Stimulated activated naive CD8-positive, alpha-beta T cell treated with anti-CD3 and anti-CD28 coated beads, Interleukin-15, amount 100 ng/mL, for 72 hours (primary cell): Measurements from ENCODE around the gene SLC19A1.
"Not testable (repeated sequence)": the region's sequence is repeated elsewhere in the genome, so short reads cannot be mapped to it uniquely, and the experiment has no call there.

Experiments used
- ATAC-seq: fragments of 150-1000 bp; cut with Tn5 transposase; 2 replicates; pipeline ENCODE4 v1.10.0; 2021; ENCODE audit warnings: mild to moderate bottlenecking, moderate library complexity
- DNase-seq, 2 donors: peaks; one replicate each; pipeline ENCODE4 v3.0.0; 2021 to 2022
- H3K27ac Mint-ChIP-seq, 2 donors: one replicate each; pipeline ENCODE4 v1.8.0; 2022; ENCODE audit warnings: mild to moderate bottlenecking in 2 of 2, mixed read lengths in 2 of 2, moderate library complexity in 2 of 2
- H3K27me3 Mint-ChIP-seq: one replicate; pipeline ENCODE4 v1.8.0; 2022; ENCODE audit warnings: mixed read lengths
- H3K4me1 Mint-ChIP-seq: one replicate; pipeline ENCODE4 v1.8.0; 2022; ENCODE audit warnings: mild to moderate bottlenecking, mixed read lengths
- H3K4me3 Mint-ChIP-seq, 2 donors: one replicate each; pipeline ENCODE4 v1.8.0; 2022; ENCODE audit warnings: mild to moderate bottlenecking in 2 of 2, mixed read lengths in 2 of 2, moderate library complexity in 1 of 2
- H3K9me3 Mint-ChIP-seq, 2 donors: one replicate each; pipeline ENCODE4 v1.8.0; 2022; ENCODE audit warnings: mixed read lengths in 2 of 2

The SLC19A1 gene

DNA sequence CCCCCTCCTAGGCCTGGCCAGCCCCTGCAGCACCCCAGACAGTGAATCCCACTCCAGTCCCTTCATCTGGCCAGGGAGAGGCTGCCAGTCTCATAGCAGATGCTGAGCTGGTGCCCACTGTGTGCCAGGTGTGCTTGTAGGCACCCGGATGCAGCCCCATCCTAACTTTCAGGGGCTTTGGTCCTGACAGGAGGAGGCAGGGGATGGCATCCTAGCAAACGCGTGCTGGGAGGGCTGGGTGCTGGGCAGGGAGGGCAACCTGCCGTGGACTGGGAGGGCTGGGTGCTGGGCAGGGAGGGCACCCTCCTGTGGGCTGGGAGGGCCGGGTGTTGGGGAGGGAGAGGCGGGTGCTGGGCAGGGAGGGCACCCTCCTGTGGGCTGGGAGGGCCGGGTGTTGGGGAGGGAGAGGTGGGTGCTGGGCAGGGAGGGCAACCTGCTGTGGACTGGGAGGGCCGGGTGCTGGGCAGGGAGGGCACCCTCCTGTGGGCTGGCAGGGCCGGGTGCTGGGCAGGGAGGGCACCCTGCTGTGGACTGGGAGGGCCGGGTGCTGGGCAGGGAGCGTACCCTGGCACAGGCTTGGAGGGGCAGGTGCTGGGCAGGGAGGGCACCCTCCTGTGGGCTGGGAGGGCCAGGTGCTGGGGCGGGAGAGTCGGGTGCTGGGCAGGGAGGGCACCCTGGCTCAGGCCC, 35.3 kb downstream of the SLC19A1 start:
- DNase-seq = no peak
- H3K9me3 Mint-ChIP-seq = no peaks in the 10 kb centered on the region
- peak; percentile 24 for ATAC-seq
- no peak overlapping the region for H3K27ac Mint-ChIP-seq
- H3K4me3 Mint-ChIP-seq = no peak overlapping the region
- H3K4me1 Mint-ChIP-seq = peaks cover 8% of the 10 kb centered on the region
- H3K27me3 Mint-ChIP-seq = no peaks in the 10 kb centered on the region

DNA sequence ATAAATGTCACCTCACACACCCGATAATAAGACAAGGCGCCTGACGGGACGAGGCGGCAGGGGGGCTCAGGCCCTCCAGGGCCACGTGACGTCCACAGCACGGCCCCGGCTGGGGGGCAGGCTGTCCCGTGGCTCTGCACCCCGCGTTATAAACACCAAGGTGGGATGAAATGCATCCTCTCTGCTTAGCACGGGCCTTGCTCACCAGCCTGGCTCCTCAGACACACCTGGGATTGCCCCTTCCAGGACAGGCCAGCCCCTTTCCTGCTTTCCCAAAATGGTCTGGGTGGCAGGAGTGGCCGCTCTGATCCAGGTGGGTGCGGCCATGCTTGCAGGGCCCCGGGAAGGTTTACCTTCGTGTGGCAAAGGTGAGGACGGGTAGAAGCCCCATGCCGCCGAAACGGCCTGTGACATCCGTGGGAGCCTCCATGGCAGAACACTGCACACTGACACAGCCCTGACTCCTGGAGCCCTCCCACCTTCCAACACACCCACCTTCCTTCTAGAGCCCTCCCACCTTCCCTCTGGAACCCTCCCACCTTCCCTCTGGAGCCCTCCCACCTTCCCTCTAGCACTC, 35.9 kb downstream of the SLC19A1 start:
- Mint-ChIP-seq H3K27me3 (no peaks in the 10 kb centered on the region), H3K27ac (no peak overlapping the region), H3K4me1 (peaks cover 8% of the 10 kb centered on the region), H3K4me3 (no peak overlapping the region), H3K9me3 (no peaks in the 10 kb centered on the region)
- DNase-seq (no peak), ATAC-seq (peak; percentile 3)

DNA sequence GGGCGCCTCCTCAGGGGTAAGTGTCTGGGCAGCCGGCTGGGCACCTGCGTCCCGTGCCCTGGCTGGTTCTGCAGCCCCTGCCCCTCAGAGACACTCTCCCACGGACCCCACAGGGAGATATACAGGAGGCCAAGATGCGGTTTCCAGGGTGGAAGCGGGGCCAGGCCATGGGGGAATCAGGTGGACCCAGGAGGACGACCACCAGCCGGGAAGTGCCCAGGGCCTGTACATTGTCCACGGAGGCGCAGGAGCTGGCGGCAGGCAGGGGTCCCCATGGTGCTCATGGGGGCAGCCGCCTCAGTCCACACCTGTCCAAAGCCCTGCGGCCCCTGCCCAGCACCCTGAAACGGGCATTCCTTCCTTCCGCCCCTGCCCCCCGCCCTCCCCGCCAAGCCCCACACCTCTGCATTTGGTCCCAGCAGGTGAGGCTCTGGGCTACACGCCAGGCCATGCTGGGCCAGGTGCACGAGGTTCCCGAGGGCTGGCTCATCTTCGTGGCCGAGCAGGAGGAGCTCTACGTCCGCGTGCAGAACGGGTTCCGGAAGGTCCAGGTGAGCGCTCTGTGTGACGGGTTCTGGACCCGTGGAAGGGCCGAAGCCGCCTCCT, 36.7 kb downstream of the SLC19A1 start:
- Mint-ChIP-seq H3K4me3 (peak overlapping the region in 1 of 2 donors; percentile 18), H3K4me1 (peaks cover 8% of the 10 kb centered on the region), H3K27ac (no peak overlapping the region), H3K9me3 (no peaks in the 10 kb centered on the region), H3K27me3 (no peaks in the 10 kb centered on the region)
- ATAC-seq = no peak
- DNase-seq = no peak

DNA sequence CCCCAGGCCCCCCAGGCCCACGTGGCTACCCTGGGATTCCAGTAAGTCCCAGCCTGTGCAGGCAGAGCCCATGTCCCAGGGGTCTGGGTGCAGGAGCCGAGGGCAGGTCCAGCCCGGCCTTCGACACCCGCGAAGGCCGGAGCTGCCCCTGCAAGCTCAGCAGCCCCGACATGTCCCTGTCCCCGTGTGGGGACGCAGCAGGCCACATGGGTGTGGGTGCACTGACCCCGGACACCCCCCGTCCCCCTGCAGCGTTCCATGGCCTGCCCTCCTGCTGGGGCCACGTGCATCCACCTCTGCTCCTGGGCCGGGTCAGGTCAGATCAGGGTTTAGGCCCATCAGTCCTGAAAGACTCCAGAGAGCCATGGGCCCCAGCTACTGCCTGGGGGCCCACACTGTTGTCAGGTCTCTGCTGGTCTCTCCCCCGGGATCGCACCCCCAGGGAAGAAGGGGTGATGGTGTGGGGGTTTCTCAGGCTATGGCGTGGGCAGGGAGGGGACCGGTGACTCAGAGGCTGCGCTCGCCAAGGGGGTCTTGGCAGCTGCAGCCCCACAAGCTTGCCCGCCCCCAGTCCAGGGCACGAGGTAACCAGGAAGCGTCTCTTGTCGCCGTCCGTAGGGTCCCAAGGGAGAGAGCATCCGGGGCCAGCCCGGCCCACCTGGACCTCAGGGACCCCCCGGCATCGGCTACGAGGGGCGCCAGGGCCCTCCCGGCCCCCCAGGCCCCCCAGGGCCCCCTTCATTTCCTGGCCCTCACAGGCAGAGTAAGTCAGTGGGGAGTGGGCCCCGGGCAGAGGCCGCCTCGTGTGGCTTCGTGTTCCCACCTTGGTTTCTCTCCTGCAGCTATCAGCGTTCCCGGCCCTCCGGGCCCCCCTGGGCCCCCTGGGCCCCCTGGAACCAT, 37.5 kb downstream of the SLC19A1 start:
- Mint-ChIP-seq H3K9me3 (peaks cover 3 to 5% of the 10 kb centered on the region in 2 donors), H3K4me1 (peaks cover 8% of the 10 kb centered on the region), H3K27ac (peak overlapping the region in 1 of 2 donors; percentile 90), H3K27me3 (no peaks in the 10 kb centered on the region), H3K4me3 (peak overlapping the region in 1 of 2 donors; percentile 18)
- peak; percentile 25 for ATAC-seq
- no peak for DNase-seq

DNA sequence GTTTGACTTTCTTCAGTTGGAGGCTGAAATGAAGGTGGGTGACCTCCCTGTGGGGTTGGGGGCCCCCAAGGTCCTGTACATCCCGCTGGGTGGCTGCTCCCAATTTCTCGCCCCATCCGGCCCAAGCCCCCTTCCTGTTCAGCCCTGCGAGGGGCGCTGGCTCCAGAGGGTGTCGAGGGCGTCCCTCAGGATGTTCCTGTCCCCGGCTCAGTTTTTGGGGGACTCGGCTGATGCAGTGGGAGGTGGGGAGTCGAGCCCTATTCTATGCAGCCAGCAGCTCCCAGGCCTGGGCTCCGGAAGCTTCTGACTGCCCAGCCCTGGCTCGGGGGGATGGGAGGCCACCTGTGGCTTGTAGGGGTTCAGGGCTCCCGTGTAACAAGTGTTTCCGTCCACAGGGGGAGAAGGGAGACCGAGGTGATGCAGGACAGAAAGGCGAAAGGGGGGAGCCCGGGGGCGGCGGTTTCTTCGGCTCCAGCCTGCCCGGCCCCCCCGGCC, 38.2 kb downstream of the SLC19A1 start:
- peaks cover 7 to 10% of the 10 kb centered on the region in 2 donors for H3K9me3 Mint-ChIP-seq
- no peak for ATAC-seq
- H3K27ac Mint-ChIP-seq = no peak overlapping the region
- H3K4me3 Mint-ChIP-seq = no peak overlapping the region
- H3K4me1 Mint-ChIP-seq = peaks cover 12% of the 10 kb centered on the region
- H3K27me3 Mint-ChIP-seq = no peaks in the 10 kb centered on the region
- DNase-seq = no peak

DNA sequence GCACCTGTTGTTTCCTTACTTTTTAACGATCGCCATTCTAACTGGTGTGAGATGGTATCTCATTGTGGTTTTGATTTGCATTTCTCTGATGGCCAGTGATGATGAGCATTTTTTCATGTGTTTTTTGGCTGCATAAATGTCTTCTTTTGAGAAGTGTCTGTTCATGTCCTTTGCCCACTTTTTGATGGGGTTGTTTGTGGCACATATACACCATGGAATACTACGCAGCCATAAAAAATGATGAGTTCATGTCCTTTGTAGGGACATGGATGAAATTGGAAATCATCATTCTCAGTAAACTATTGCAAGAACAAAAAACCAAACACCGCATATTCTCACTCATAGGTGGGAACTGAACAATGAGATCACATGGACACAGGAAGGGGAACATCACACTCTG, 39.0 kb downstream of the SLC19A1 start:
- not testable (repeated sequence) for ATAC-seq, DNase-seq, H3K27ac Mint-ChIP-seq, H3K4me1 Mint-ChIP-seq, H3K4me3 Mint-ChIP-seq, H3K27me3 Mint-ChIP-seq, H3K9me3 Mint-ChIP-seq

DNA sequence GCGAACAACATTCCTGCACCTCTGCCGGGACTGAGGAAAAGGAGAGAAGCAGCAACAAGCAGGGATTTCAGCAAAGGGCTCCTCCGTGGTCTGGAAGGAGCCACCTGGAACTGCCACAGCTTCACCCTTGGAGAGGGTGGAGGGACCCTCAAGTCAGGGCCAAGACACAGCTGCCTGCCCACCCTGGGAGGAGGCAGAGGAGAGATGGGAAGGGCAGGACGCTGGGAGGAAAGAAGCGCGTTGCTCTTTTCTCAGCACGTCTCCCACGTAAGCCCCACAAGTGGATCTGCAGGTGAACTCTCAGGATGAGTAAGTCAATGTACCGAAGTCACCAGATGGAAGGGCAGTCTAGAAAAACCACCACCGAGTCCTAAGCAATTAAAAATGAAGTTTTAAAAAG, 39.6 kb downstream of the SLC19A1 start:
- Mint-ChIP-seq H3K27ac (no peak overlapping the region), H3K27me3 (no peaks in the 10 kb centered on the region), H3K4me3 (no peak overlapping the region), H3K9me3 (peaks cover 7 to 10% of the 10 kb centered on the region in 2 donors), H3K4me1 (peaks cover 4% of the 10 kb centered on the region)
- ATAC-seq = no peak
- DNase-seq = no peak

DNA sequence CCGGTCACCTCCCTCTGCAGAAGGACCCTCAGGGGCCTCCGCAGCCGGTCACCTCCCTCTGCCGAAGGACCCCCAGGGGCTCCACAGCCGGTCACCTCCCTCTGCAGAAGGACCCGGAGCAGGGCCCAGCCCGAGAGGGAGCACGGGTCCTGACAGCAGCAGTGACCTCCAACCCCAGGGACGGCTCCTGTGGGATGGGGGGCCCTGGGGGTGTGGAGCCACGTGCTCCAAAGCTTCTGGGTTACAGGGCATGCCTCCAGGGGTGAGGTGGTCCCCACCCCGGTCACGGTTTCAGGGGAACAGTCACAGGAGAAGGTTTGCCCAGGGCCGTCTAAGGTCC, 40.3 kb downstream of the SLC19A1 start:
- Mint-ChIP-seq H3K27ac (peak overlapping the region in 1 of 2 donors; percentile 37), H3K9me3 (peaks cover 7 to 10% of the 10 kb centered on the region in 2 donors), H3K4me1 (peaks cover 4% of the 10 kb centered on the region), H3K4me3 (no peak overlapping the region), H3K27me3 (no peaks in the 10 kb centered on the region)
- ATAC-seq (no peak), DNase-seq (no peak)

DNA sequence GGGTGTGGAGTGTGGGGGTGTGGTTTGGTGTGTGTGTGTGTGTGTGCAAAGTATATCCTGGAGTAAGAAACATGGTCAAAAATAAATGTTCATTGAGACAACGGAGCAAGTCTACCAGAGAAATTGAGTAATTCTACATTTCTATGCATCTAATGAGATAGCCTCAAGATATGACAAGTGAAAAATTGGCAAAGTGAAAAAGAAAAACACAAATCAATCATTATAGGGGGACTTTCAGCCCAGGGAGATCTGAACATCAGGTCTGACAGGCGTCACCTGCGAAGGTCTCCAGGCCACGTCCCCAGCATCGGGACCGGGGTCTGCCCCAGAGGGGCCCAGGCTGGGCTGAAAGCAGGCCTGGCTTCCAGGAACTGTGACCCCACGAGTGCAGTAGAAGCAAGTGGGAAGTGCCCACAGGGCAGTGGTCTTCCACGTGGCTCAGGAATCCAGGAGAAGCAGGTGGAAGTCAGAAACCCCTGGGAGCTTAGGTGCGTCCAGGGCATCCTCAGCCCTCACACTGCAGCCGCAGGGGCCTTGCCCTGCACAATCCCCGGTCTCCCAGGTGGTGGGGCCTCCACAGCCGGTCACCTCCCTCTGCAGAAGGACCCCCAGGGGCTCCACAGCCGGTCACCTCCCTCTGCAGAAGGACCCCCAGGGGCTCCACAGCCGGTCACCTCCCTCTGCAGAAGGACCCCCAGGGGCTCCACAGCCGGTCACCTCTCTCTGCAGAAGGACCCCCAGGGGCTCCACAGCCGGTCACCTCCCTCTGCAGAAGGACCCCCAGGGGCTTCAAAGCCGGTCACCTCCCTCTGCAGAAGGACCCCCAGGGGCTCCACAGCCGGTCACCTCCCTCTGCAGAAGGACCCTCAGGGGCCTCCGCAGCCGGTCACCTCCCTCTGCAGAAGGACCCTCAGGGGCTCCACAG, 40.9 kb downstream of the SLC19A1 start:
- H3K27ac Mint-ChIP-seq = peak overlapping the region in 1 of 2 donors; percentile 48
- not testable (repeated sequence) for DNase-seq, H3K4me3 Mint-ChIP-seq, H3K9me3 Mint-ChIP-seq, H3K27me3 Mint-ChIP-seq, H3K4me1 Mint-ChIP-seq
- ATAC-seq = peak; percentile 11

DNA sequence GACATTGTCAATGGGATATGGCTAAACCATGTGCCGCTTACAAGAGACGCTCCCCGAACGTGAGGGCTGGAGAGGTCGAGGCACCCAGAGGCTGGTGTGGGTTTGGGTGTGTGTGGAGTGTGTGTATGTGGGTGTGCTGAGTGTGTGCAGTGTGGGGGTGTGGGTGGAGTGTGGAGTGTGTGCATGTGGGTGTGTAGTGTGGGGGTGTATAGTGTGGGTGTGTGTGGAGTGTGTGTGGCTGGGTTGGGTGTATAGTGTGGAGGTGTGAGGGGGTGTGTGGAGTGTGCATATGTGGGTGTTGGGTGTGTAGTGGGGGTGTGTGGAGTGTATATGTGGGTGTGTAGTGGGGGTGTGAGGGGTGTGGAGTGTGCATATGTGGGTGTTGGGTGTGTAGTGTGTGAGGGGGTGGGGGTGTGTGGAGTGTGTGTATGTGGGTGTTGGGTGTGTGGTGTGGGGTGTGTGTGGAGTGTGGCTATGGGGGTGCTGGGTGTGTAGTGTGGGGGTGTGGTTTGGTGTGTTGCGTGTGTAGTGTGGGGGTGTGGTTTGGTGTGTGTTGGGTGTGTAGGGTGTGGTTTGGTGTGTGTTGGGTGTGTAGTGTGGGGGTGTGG, 42.2 kb downstream of the SLC19A1 start:
- Mint-ChIP-seq H3K9me3 (peaks cover 7 to 10% of the 10 kb centered on the region in 2 donors), H3K27me3 (no peaks in the 10 kb centered on the region), H3K4me1 (peaks cover 4% of the 10 kb centered on the region), H3K27ac (no peak overlapping the region), H3K4me3 (no peak overlapping the region)
- no peak for DNase-seq
- no peak for ATAC-seq

DNA sequence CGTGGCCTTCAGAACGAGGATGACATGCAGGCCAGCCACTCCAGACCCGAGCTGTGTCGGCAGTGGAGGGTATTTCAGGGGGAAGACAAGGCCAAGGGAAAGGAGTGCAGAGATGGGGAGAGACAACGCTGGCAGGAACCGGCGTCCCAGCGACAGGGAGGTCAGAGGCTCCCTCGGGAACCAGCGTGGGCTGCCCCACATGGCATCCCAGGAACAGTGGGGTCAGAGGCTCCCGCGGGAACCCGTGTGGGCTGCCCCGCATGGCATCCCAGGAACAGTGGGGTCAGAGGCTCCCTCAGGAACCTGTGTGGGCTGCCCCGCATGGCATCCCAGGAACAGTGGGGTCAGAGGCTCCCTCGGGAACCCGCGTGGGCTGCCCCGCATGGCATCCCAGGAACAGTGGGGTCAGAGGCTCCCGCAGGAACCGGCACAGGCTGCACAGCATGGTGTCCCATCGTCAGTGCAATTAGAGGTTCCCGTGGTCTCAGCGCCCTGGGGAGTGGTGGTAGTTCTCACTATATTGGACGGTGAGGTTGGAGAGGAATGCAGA, 43.0 kb downstream of the SLC19A1 start:
- DNase-seq (no peak), ATAC-seq (no peak)
- peaks cover 7 to 10% of the 10 kb centered on the region in 2 donors for H3K9me3 Mint-ChIP-seq
- H3K4me1 Mint-ChIP-seq = peaks cover 4% of the 10 kb centered on the region
- peak overlapping the region in 1 of 2 donors; percentile 66 for H3K27ac Mint-ChIP-seq
- no peak overlapping the region for H3K4me3 Mint-ChIP-seq
- no peaks in the 10 kb centered on the region for H3K27me3 Mint-ChIP-seq

DNA sequence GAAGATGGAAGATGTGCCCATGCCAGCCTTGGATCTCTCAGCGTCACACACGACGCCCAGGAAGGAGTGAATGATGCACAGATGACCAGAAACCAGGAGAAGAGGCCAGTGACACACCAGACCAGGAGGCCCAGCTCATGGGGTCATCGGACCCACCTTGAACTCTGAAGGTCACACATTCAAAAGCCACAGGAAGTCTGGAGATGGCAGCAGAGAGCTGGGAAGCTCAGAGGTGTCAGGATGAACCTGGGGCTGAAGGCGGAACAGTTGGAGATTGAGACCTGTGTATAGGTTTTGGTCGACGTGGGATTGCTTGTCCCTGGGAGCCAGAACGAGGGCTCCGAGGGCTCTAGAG, 43.6 kb downstream of the SLC19A1 start:
- Mint-ChIP-seq H3K9me3 (peaks cover 7 to 10% of the 10 kb centered on the region in 2 donors), H3K4me1 (peaks cover 4% of the 10 kb centered on the region), H3K27ac (peak overlapping the region in 1 of 2 donors; percentile 14), H3K27me3 (no peaks in the 10 kb centered on the region), H3K4me3 (no peak overlapping the region)
- DNase-seq (no peak), ATAC-seq (no peak)

DNA sequence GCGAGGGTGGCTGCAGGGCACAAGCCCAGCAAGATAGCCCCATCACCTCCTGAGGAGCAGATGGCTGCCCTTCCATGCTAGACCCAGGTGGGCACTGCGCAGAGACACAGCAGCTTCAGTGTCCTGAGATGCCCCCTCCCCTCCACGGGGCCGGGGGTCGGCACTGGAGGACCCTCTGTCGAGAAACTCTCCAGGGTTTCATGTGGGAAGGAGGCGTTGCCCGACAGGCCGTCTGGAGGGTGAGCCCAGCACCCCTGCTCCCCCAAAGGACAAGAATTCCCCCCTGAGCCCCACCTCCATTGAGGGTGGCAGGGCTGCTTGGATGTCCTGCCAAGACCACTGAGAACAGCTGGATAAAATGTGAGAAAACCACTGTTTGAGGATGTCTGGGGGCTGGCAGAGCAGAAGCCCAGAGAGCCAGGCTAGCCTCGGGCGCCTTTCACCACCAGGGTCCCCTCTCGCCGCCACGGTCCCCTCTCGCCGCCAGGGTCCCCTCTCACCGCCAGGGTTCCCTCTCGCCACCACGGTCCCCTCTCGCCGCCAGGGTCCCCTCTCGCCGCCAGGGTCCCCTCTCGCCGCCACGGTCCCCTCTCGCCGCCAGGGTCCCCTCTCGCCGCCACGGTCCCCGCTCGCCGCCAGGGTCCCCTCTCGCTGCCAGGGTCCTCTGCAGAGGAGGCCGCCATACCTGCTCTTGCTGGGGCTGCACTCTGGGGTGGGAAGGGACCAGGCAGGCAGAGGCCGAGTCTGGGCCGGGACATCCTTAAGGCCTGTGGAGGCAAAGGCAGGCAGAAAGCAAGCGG, 44.2 kb downstream of the SLC19A1 start:
- peaks cover 7 to 10% of the 10 kb centered on the region in 2 donors for H3K9me3 Mint-ChIP-seq
- DNase-seq (no peak), ATAC-seq (no peak)
- no peaks in the 10 kb centered on the region for H3K27me3 Mint-ChIP-seq
- H3K27ac Mint-ChIP-seq = peak overlapping the region in 1 of 2 donors; percentile 59
- no peak overlapping the region for H3K4me3 Mint-ChIP-seq
- peaks cover 4% of the 10 kb centered on the region for H3K4me1 Mint-ChIP-seq
